ENCODE data around the gene CCDC167.

CCDC167 gene

DNA sequence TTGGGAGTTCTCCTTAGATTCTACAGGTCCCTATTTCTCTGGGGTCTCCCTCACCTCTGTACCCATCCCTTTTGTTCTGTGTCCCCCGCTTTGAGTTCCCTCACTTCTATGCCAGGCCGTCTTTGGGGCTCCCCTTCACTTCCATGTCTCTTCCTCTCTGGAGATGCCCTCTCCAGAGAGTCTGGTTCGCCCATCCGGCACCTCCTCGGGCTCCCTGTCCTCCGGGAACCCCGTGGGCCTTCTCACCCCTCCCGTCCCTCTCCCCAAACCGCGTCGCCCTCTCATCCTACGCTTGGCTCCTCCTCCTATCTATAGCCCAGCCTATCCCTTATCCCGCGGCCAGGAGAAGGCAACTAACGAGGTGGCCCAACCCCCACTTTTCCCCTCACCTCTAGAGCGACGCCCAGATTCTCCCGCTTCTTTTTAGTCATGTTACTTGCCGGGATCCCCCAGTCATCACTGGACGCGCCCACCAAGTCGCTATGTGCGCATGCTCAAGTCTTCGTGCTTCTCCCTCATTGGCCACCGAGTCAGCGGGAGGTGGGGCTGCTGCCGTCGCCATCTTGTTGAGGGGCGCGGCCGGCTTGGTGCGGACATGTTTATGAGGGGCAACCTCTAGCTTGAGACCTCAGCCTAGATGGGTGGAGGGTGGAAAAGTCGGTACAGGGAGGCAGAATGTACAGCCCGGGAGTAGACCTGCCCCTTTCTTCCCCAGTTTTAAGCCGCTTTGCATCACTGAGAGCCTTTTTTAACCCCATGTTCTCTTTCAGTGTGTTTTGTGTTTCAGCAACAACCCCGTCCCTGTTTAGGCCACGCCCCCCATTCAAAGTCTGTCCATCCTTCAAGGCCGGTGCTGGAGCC lies at the start of gene CCDC167:
TSS of gene CCDC167 (minus strand) at position 461 of the 861 bp plus-strand sequence. CDS start at position 431, 30 bp downstream.
- H3K27me3 ChIP-seq (ENCODE audit: insufficient read depth, low read depth, severe bottlenecking): no peaks in the 10 kb centered on the region
- no peaks in the 10 kb centered on the region for H3K36me3 ChIP-seq
- TF ChIP-seq, protein P1, sequence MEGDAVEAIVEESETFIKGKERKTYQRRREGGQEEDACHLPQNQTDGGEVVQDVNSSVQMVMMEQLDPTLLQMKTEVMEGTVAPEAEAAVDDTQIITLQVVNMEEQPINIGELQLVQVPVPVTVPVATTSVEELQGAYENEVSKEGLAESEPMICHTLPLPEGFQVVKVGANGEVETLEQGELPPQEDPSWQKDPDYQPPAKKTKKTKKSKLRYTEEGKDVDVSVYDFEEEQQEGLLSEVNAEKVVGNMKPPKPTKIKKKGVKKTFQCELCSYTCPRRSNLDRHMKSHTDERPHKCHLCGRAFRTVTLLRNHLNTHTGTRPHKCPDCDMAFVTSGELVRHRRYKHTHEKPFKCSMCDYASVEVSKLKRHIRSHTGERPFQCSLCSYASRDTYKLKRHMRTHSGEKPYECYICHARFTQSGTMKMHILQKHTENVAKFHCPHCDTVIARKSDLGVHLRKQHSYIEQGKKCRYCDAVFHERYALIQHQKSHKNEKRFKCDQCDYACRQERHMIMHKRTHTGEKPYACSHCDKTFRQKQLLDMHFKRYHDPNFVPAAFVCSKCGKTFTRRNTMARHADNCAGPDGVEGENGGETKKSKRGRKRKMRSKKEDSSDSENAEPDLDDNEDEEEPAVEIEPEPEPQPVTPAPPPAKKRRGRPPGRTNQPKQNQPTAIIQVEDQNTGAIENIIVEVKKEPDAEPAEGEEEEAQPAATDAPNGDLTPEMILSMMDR (IDR thresholded peaks at IDR 0.05; ENCODE audit: low read depth, low read length): no peak
- DNase-seq: peak; percentile 100
- H3K9me3 ChIP-seq (ENCODE audit: severe bottlenecking): peaks cover 7% of the 10 kb centered on the region
- H3K4me3 ChIP-seq (ENCODE audit: low read depth, low read length): peak within 1 kb of the TSS; percentile 77
- peak within 1 kb of the TSS; percentile 88 for H3K27ac ChIP-seq

DNA sequence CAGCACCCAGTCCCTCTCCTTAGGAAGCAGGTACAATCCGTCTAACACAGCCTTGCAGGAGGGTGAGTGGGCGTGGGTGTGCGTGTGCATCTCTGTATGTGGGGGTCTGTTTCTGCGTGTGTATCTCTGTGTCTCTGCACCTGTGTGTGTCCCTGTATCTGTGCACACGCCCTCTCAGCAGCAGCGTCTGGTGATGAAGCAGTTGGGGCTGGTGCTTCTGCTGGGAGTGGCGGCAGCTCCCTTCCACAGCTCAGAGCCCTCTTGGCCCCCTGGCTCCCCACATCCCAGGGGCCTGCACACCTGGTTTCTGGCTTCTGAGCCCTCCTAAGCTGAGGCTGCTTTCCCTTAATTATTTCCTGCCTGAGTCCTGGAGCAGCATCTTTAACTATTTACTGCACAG lies 49.5 kb upstream of the CCDC167 start:
- DNase-seq: no peak
- Histone ChIP-seq H3K4me3 (ENCODE audit: low read depth, low read length) (no peak overlapping the region), H3K27ac (no peak overlapping the region), H3K36me3 (no peaks in the 10 kb centered on the region), H3K9me3 (ENCODE audit: severe bottlenecking) (no peaks in the 10 kb centered on the region), H3K27me3 (ENCODE audit: insufficient read depth, low read depth, severe bottlenecking) (no peaks in the 10 kb centered on the region)
- TF ChIP-seq, protein P1 (IDR thresholded peaks at IDR 0.05; ENCODE audit: low read depth, low read length): no peak

DNA sequence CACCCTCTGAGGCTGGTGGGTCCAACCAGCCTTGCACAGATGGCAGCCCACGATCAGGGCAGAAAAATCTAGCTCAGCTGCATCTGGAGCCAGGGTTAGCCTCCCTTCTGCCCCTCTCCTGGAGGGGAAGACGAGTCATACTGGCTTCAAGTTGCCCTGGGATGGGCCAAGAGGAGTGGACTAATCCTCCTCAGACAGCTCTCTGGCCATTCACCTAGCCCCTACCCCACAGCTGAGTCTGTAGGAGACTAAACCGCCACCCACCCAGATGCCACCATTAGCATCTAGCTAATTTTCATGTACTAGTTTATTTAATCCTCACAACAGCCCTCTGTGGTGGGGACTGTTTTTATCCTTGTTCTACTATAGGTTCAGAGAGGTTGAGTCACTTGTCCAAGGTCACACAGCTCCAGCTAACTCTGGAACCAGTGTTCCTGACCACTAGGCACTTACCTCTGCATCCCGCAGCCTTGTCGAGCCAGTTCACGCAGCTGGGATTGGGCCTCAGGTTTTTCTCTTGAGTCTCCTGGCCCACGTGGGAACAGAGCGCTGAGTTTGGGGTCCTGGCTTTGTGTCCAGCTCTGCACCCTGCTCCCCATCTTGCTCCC lies 48.5 kb upstream of the CCDC167 start:
- no peaks in the 10 kb centered on the region for H3K27me3 ChIP-seq (ENCODE audit: insufficient read depth, low read depth, severe bottlenecking)
- H3K36me3 ChIP-seq: no peaks in the 10 kb centered on the region
- DNase-seq: peak; percentile 50
- no peak overlapping the region for H3K4me3 ChIP-seq (ENCODE audit: low read depth, low read length)
- H3K9me3 ChIP-seq (ENCODE audit: severe bottlenecking): no peaks in the 10 kb centered on the region
- TF ChIP-seq, protein P1 (IDR thresholded peaks at IDR 0.05; ENCODE audit: low read depth, low read length): no peak
- H3K27ac ChIP-seq: no peak overlapping the region

DNA sequence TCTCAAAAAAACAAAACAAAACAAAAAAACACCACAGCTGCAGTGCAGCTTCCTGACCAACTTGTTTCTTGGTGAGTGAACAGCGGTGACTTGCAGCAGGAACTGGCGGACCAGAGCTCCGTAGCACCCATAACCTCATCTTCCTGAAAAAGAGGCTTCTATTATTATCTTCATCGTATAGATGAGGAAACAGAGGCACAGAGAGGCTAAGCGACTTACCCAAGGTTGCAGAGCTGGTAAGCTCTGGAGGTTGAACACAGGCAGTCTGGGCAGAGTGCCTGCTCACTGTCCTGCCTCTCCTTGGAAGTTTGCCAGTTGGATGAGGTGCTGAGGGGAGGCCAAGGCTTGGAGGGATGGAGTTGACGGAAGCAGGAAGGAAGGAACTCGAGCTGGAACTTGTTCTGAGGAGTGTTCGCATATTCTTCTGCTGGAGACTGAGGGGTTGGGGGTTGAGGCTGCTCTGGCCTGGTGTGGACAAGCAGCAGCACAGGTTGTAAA lies 47.9 kb upstream of the CCDC167 start:
- Histone ChIP-seq H3K9me3 (ENCODE audit: severe bottlenecking) (no peaks in the 10 kb centered on the region), H3K4me3 (ENCODE audit: low read depth, low read length) (no peak overlapping the region), H3K27ac (no peak overlapping the region), H3K27me3 (ENCODE audit: insufficient read depth, low read depth, severe bottlenecking) (no peaks in the 10 kb centered on the region), H3K36me3 (no peaks in the 10 kb centered on the region)
- TF ChIP-seq, protein P1 (IDR thresholded peaks at IDR 0.05; ENCODE audit: low read depth, low read length): no peak
- no peak for DNase-seq

DNA sequence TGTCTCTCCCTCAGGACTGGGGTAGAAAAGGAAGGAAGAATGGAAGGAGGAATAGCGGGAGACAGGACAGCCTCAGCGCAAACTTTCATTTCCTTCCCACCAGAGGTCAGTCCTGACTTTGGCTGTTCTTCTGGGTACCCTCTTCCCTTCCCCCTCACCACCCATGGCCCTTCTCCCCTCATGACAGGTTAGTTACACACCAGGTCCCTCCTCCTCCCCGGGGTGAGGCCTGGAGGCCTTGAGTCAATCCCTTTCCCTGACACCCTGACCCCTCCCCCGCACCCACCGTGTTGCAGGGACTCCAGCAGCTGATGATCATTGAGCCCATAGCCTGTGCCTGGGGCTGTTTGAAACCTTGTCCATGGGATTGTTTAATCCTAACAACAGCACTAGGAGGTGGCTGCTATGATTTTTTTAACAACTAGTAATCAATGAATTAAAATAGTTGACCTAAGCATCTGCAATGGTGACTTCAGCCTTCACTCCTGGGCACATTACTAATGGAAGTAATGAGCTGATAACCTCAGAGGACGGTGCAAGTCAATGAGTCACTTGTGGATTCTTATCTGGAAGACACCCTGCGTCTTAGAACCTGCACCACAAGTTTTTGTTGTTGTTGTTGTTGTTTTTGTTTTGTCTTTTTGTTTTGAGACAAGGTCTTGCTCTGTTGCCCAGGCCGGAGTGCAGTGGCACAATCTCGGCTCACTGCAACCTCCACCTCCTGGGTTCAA lies 46.6 kb upstream of the CCDC167 start:
- no peaks in the 10 kb centered on the region for H3K36me3 ChIP-seq
- peak overlapping the region; percentile 45; the same call in 1 of the 2 replicates for H3K27ac ChIP-seq
- peak; percentile 93 for DNase-seq
- H3K4me3 ChIP-seq (ENCODE audit: low read depth, low read length): no peak overlapping the region
- no peaks in the 10 kb centered on the region for H3K9me3 ChIP-seq (ENCODE audit: severe bottlenecking)
- H3K27me3 ChIP-seq (ENCODE audit: insufficient read depth, low read depth, severe bottlenecking): no peaks in the 10 kb centered on the region
- TF ChIP-seq, protein P1 (IDR thresholded peaks at IDR 0.05; ENCODE audit: low read depth, low read length): peak; percentile 63
